Endodermal cell (in vitro differentiated cells): ENCODE data around the gene SBF2. TPM values are rescaled to one million over a fixed set of nuclear protein-coding genes. Genes with fewer than 3 reads are reported as not detected.

Source experiments
- DNase-seq: peaks from one replicate; pipeline ENCODE4 v3.0.0-alpha.2; 2017
- H3K27ac ChIP-seq: 2 replicates; pipeline ENCODE4 v1.5.1; 2013; ENCODE audit warnings: mild to moderate bottlenecking, low read depth, low read length, moderate library complexity
- H3K27me3 ChIP-seq: 2 replicates; pipeline ENCODE4 v1.6.1; 2013; ENCODE audit warnings: mild to moderate bottlenecking, low read length, moderate library complexity; ENCODE audit not compliant: insufficient read depth, control insufficient read depth, poor library complexity, severe bottlenecking
- H3K36me3 ChIP-seq: 2 replicates; pipeline ENCODE4 v1.7.0; 2013; ENCODE audit warnings: mild to moderate bottlenecking, low read length, moderate library complexity; ENCODE audit not compliant: control insufficient read depth, insufficient read depth
- H3K4me1 ChIP-seq: one replicate; pipeline ENCODE4 v1.7.0; 2013; ENCODE audit warnings: low read length; ENCODE audit not compliant: control insufficient read depth, insufficient read depth
- H3K4me3 ChIP-seq: 2 replicates; pipeline ENCODE4 v1.5.1; 2013; ENCODE audit warnings: mild to moderate bottlenecking, low read length, moderate library complexity
- H3K9ac ChIP-seq: 2 replicates; pipeline ENCODE4 v1.6.1; 2013; ENCODE audit warnings: mild to moderate bottlenecking, low read length, moderate library complexity; ENCODE audit not compliant: poor library complexity, severe bottlenecking; ENCODE audit errors: extremely low read depth
- H3K9me3 ChIP-seq: 2 replicates; pipeline ENCODE4 v1.6.1; 2013; ENCODE audit warnings: mild to moderate bottlenecking, low read length, moderate library complexity; ENCODE audit not compliant: control insufficient read depth
- H3K27ac Mint-ChIP-seq: 2 replicates; pipeline ENCODE4 v1.8.0; 2020; ENCODE audit warnings: mixed read lengths
- H3K27me3 Mint-ChIP-seq: 2 replicates; pipeline ENCODE4 v1.8.0; 2021; ENCODE audit warnings: mild to moderate bottlenecking, mixed read lengths; ENCODE audit not compliant: insufficient read depth
- H3K36me3 Mint-ChIP-seq: 2 replicates; pipeline ENCODE4 v1.8.0; 2020; ENCODE audit warnings: low read depth, mixed read lengths
- H3K4me1 Mint-ChIP-seq: 2 replicates; pipeline ENCODE4 v1.8.0; 2020; ENCODE audit warnings: mixed read lengths
- H3K4me3 Mint-ChIP-seq: 2 replicates; pipeline ENCODE4 v1.8.0; 2020; ENCODE audit warnings: mild to moderate bottlenecking, moderate library complexity, mixed read lengths
- H3K9me3 Mint-ChIP-seq: 2 replicates; pipeline ENCODE4 v1.8.0; 2020; ENCODE audit warnings: mild to moderate bottlenecking, mixed read lengths
- WGBS, 2 experiments: methylation state at CpG; one replicate each; pipeline versions ENCODE4 v1.1.5 to v1.1.7; 2013; ENCODE audit warnings: missing lambda C conversion rate in 2 of 2, mixed read lengths in 1 of 2; ENCODE audit not compliant: insufficient coverage in 1 of 2, insufficient read length in 1 of 2; 5-methylcytosine and 5-hydroxymethylcytosine counted together
- total RNA-seq, 2 donors: library from RNA; stranded (reverse); fragmentation: NEBNext Ultra II Directional in 1 of 2; extraction: Animal tissue kit (Norgen Biotek cat#: 25700) in 1 of 2; gene quantifications; 2 replicates in 1 of 2; 3 replicates in 1 of 2; pipeline ENCODE4 v1.2.1, GENCODE V29; 2021
- TF ChIP-seq, protein P1 (sequence below): fragments of 200-600 bp; sonication (generic); conservative IDR thresholded peaks from 2 replicates; pipeline ENCODE4 v1.5.0; 2021; ENCODE audit warnings: antibody characterized with exemption, mild to moderate bottlenecking

The SBF2 gene
- total RNA-seq, 2 donors from 2014 or later: 27.1 to 32.5 TPM

DNA sequence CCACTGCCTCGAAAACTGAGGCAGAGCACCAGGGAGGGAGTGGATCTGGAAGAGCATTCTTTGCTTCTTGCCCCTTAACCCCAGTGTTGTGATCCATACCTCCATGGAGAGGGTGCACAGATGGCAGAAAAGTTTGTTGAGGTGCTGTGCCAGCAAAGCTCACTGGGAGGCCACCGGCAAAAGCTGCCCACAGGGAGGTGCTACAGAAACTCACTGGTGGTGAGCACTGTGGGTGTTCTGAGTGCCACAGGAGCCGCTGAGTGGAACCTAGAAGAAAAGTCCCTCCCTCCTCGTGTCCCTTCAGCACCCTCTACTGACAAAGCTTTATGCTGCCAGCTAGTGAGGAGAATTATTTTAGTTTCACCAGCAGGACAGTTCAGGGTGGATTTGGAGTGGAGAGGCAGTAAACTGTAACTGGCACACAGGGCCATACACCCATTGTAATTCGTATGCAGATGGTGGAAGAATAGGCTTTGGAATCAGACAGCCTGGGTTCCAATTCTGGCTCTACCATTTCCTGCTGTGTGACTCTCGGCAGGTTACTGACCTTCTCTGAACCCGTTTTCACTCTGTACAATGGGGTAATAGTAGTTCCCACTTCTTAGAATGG lies 545.6 kb downstream of the SBF2 start:
- Histone ChIP-seq H3K4me1 (no peaks in the 10 kb centered on the region), H3K36me3 (peaks cover 68% of the 10 kb centered on the region), H3K27ac (no peak overlapping the region), H3K9me3 (peaks cover 8% of the 10 kb centered on the region), H3K27me3 (no peaks in the 10 kb centered on the region), H3K4me3 (no peak overlapping the region), H3K9ac (no peak overlapping the region)
- H3K9me3 Mint-ChIP-seq: peaks cover 3% of the 10 kb centered on the region
- 79 to 85% methylated on average over 5 to 7 of the region's 7 CpGs for WGBS, 2 experiments
- TF ChIP-seq, protein P1, sequence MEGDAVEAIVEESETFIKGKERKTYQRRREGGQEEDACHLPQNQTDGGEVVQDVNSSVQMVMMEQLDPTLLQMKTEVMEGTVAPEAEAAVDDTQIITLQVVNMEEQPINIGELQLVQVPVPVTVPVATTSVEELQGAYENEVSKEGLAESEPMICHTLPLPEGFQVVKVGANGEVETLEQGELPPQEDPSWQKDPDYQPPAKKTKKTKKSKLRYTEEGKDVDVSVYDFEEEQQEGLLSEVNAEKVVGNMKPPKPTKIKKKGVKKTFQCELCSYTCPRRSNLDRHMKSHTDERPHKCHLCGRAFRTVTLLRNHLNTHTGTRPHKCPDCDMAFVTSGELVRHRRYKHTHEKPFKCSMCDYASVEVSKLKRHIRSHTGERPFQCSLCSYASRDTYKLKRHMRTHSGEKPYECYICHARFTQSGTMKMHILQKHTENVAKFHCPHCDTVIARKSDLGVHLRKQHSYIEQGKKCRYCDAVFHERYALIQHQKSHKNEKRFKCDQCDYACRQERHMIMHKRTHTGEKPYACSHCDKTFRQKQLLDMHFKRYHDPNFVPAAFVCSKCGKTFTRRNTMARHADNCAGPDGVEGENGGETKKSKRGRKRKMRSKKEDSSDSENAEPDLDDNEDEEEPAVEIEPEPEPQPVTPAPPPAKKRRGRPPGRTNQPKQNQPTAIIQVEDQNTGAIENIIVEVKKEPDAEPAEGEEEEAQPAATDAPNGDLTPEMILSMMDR: peak; percentile 80
- DNase-seq: peak; percentile 77
- H3K27me3 Mint-ChIP-seq: no peaks in the 10 kb centered on the region
- no peak overlapping the region for H3K27ac Mint-ChIP-seq
- no peak overlapping the region for H3K4me3 Mint-ChIP-seq
- peaks cover 6% of the 10 kb centered on the region for H3K4me1 Mint-ChIP-seq
- peaks cover 52% of the 10 kb centered on the region for H3K36me3 Mint-ChIP-seq

DNA sequence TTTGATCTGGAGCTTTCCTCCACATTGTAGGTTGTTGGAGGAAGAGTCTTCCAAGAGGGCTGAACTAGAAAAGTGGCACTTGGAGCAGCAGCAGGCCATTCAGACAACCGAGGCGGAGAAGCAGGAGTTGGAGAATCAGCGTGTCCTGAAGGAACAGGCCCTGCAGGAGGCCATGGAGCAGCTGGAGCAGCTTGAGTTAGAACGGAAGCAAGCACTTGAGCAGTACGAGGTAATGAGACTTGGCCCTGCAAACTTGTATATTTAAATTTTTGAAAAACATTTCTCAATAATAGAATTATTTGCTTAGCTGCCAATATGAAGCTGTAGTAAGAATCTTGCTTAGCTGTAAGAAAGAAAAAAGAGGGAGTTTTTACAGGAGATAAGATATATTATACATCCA lies 546.2 kb downstream of the SBF2 start:
- Mint-ChIP-seq H3K4me1 (peaks cover 6% of the 10 kb centered on the region), H3K4me3 (no peak overlapping the region), H3K27ac (peak overlapping the region; percentile 74), H3K27me3 (no peaks in the 10 kb centered on the region), H3K9me3 (peaks cover 3% of the 10 kb centered on the region), H3K36me3 (peaks cover 47% of the 10 kb centered on the region)
- Histone ChIP-seq H3K9ac (no peak overlapping the region), H3K27ac (no peak overlapping the region), H3K27me3 (no peaks in the 10 kb centered on the region), H3K36me3 (peaks cover 63% of the 10 kb centered on the region), H3K9me3 (peaks cover 8% of the 10 kb centered on the region), H3K4me1 (no peaks in the 10 kb centered on the region), H3K4me3 (no peak overlapping the region)
- DNase-seq: no peak
- 89 to 97% methylated on average over 3 to 5 of the region's 5 CpGs for WGBS, 2 experiments
- TF ChIP-seq, protein P1: no peak

DNA sequence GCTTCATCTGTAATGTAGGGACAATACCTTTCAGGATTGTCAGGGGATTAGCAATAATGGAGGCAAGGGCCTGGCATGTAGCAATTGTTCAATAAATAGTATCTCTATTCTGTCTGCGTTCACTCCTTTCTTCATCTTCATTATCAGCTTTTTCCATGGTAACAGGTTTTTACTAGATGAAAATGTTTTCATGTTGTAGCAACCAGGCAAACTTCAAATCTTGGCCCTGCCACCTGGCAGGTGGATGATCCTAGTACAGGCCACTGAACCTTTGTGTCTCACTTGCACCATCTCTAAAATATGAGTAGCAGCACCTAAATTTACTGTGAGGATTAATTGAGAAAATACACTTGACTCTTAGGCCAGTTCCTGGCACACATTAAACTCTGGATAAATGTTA lies 546.8 kb downstream of the SBF2 start:
- no peaks in the 10 kb centered on the region for H3K27me3 Mint-ChIP-seq
- no peak for DNase-seq
- Histone ChIP-seq H3K36me3 (peaks cover 66% of the 10 kb centered on the region), H3K4me1 (no peaks in the 10 kb centered on the region), H3K9ac (no peak overlapping the region), H3K27ac (no peak overlapping the region), H3K27me3 (no peaks in the 10 kb centered on the region), H3K4me3 (no peak overlapping the region), H3K9me3 (peaks cover 12% of the 10 kb centered on the region)
- no peak overlapping the region for H3K4me3 Mint-ChIP-seq
- H3K9me3 Mint-ChIP-seq: peaks cover 6% of the 10 kb centered on the region
- WGBS, 2 experiments: 89 to 100% methylated on average over 1 of the region's 1 CpG
- TF ChIP-seq, protein P1: no peak
- H3K27ac Mint-ChIP-seq: no peak overlapping the region
- peaks cover 6% of the 10 kb centered on the region for H3K4me1 Mint-ChIP-seq
- peaks cover 51% of the 10 kb centered on the region for H3K36me3 Mint-ChIP-seq
